Measurements from ENCODE around the gene GABRA5.
A peak's percentile ranks its signal among the peaks of the same experiment; 100 is the strongest.
"Not testable (repeated sequence)": the region's sequence is repeated elsewhere in the genome, so short reads cannot be mapped to it uniquely, and the experiment has no call there.

The GABRA5 gene

DNA sequence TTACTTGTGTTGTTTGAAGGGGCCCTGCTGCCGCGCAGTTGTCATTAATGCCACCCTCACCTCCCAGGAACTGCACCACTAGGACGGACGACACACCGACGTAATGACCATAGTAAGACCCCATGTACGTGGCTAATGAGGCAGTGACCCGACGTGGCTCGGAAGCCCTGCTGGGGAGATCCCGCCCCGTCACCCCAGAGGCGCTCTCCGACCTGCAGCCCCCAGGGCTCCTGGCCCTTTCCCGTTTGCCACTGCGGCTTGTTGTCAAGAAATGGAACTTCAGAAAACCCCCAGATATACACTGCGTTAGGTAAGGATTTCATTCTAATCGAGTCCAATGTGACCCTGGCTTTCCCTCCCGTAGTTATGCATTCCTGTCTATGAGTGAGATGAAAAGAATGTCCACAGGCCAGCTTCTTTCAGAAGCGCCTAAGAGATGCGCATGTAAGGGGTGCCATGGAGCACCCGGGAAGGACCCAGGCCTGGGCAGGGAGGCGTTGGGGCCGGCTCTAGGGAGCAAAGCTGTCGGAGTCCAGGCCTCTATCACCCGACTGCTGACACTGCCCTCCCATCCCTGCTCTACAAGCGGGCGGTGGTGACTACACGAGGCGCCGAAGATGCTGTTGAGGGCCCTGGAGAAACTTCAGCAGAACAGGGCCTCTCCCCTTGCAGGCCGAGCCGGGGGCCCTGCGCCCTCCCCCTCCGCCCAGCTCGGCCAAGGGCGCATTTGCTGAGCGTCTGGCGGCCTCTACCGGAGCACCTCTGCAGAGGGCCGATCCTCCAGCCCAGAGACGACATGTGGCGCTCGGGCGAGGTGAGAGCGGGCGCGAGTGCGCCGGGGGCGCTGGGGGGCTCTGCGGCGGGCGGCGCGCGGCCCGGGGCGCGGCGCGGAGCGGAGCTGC lies at the start of gene GABRA5:
Gene GABRA5, plus strand, starts transcription at position 765 of the 902 bp plus-strand sequence. CDS start 2,187 bp downstream, outside the sequence.
- DNase-seq = peak in 8 of 10 donors; percentile 32 to 92 (median 53)
- intact Hi-C loops (cut with DNase I) = no loop called here

DNA sequence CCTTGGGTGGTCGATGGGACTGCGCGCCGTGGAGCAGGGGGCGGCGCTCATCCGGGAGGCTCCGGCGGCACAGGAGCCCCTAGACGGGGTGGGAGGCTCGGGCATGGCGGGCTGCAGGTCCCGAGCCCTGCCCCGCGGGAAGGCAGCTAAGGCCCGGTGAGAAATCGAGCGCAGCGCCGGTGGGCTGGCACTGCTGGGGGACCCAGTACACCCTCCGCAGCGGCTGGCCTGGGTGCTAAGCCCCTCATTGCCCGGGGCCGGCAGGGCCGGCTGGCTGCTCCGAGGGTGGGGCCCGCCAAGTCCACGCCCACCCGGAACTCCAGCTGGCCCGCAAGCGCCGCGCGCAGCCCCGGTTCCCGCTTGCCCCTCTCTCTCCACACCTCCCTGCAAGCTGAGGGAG lies 35.7 kb upstream of the GABRA5 start:
- DNase-seq; intact Hi-C loops (cut with DNase I): not testable (repeated sequence)

DNA sequence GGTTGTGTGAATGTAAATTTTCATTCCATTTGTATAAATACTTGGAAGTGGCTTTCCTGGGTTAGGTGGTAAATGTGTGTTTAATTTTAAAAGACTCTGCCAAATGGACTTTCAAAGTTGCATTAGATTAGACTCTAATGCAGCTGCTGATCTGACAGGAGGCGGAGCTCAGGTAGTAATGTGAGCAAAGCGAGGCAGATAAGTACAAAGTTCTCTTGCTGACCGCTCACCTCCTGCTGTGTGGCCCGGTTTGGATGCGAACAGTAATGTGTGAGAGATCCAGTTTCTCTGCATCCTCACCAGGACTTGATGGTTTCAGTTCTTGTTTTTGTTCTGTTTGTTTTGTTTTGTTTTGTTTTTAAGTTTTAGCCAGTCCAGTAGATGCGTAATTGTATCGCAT lies 34.9 kb upstream of the GABRA5 start:
- DNase-seq = no peak
- intact Hi-C loops (cut with DNase I) = no loop called here

DNA sequence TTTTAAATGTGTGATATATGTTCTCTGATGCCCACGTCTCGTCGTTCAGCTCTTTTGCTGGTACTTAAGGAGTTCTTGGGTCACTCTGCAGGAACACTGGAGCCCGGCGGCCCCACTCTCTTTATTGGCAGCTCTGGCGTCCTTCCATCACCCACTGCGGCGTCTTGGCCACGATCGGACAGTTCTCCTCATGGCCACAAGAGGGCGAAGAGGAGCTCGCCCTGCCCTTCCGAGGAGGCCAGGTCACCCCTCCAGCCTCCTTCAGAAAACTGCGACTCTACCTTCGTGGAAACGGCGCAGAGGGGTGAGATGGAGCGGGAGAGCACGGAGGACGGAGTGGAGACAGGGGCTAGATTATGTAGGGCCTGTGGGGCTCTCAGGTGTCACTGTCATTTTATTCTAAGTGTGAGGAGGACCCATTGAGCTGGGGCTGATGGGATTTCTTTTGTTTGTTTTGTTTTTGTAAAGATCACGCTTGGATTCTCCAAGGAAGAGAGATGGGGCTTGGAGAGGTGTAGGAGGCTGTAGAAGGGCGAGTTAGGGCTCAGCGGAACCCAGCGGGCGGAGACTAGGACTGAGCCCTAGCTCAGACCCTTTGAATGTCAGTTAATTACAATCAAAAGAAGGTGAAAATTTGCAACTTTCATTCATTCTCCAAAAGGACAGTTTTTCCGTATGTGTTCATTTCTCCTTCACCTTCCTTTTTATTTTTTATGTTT lies 28.0 kb upstream of the GABRA5 start:
- no peak for DNase-seq
- intact Hi-C loops (cut with DNase I) = no loop called here

DNA sequence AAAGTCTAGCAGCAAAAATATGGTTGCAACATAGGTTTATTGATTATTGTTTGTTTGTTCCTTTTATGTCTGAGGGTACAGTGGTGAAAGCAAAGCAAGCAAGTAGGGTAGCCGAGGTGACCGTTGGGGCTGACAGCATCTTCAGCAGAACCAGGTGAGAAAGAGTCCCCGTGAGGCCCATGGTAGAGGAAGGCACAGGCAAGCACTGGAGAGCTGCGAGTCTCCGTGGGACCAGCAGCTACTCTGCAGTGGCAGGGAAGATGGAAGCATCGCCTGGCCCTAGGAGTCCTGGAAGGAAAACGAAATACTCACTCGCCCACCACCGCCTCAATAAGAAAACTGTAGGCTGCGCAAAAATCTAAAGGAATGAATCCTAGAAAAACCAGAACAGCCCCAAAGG lies 25.3 kb upstream of the GABRA5 start:
- DNase-seq = no peak
- intact Hi-C loops (cut with DNase I) = no loop called here

DNA sequence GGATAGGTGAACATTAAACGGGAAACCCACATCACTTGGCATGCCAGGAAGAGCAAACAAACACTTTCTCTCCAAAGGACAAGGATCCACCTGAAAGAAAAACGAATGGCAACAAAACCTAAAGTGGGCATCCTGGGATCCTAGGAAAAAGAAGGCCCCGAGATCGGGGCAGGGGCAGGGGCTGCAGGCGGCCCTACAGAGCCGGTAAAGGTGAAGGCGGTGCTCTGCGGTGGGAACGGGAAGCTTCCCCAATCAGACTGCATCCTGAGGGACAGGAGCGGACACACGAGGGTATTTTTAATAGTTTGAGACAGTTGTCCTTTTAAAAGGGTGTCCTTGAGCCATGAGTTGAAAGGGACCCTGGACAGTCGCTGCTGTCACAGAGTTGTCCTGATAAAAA lies 24.9 kb upstream of the GABRA5 start:
- DNase-seq = no peak
- intact Hi-C loops (cut with DNase I) = no loop called here

DNA sequence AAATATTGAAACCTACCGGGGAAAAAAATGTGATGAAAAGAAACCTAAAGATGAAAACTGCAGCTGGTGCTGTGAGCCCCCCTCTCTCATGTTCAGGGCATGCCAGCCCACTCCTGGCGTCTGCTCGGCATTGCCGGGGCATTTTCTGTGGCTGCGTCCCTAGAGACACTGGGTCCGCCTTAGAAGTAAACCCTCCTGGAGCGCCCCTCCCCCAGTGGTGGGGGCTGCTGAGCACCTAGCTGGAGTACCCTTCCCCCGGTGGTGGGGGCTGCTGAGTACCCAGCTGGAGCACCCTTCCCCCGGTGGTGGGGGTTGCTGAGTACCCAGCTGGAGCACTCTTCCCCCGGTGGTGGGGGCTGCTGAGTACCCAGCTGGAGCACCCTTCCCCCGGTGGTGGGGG lies 24.5 kb upstream of the GABRA5 start:
- intact Hi-C loops (cut with DNase I) = no loop called here
- no peak for DNase-seq

DNA sequence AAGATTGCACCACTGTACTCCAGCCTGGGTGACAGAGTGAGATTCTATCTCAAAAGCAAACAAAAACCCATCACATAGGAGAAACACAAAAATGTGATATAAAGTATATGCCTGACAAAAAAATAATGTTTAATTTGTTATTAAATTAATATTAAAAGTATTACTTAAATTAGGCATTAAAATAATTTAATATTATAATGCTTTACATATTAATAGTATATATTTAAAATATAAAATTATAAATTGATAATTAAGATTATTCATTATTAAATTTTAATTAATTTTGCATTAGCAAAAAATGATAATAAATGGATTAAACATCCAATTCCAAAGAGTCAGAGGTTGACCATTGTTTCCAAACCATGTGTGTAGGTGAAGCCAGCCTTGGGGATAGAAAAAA lies 22.0 kb upstream of the GABRA5 start:
- intact Hi-C loops (cut with DNase I) = no loop called here

DNA sequence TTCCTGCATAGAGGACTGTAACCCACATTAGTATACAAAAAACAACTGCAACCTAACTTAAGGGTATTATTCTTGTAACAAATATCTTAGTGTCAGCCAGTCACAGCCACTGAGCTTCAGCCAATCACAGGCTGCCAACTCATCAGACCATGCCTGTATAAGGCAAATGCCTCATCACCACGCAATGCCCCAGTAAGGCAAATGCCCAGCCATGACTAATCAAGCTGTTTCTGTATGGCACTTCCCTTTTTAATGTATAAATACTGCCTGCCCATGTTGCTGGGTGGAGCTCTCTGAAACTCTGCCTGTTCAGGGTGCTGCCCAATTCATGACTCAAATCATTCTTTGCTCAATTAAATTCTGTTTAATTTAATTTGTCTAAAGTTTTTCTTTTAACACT lies 18.4 kb upstream of the GABRA5 start:
- intact Hi-C loops (cut with DNase I) = no loop called here
- no peak for DNase-seq

More for the DNA sequence above, 22.0 kb upstream of the GABRA5 start:
- no peak for DNase-seq

DNA sequence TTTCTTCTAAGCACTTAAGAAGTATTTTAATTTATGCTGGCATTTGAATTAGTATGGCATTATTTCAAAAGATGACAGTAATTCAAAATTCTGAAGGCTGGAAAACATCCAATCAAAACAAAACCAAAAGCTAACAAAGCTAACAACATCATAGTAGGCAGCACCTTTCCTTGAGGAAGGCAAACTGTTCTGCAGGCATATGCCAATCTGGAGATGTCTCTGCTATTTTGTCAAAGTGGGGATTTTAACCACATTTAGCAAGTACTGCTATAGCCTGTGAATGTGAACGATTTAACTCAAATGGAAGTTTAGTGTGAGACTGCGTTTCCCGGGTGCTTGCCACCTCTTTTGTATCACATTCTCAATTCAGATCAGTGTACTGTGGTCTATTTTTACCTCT lies 16.7 kb upstream of the GABRA5 start:
- DNase-seq = no peak
- intact Hi-C loops (cut with DNase I) = no loop called here

DNA sequence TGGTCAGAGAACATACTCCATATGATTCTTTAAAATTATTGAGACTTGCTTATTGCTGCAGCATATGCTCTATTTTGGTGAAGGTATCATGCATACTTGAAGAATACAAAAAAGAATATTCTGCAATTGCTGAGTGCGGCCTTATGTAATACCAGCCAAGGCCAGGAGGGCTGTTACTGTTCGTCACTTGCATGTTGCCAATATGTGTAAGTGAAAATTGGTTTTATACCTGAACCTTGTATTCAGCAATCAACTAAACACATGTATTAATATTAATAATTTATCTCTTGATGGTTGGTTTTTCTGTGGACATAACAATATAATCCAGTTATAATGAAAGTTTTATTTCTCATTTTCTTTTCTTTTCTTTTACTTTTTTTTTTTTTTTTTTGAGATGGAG lies 13.9 kb upstream of the GABRA5 start:
- no peak for DNase-seq
- intact Hi-C loops (cut with DNase I) = no loop called here

DNA sequence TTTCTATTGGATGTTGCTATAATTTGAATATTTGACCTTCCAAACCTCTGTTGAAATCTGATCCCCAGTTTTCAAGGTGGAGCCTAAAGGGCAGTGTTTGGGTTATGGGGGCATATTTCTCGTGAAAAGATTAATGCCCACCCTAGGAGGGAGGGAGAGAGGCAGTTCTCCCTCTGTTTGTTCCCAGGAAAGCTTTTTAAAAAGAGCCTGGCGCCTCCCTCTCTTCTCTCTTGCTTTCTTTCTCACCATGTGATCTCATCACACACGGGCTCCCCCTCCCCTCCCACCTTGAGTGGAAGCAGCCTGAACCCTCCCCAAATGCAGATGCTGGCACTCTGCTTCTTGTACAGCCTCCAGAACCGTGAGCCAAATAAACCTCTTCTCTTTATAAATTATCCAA lies 12.4 kb upstream of the GABRA5 start:
- DNase-seq = no peak
- intact Hi-C loops (cut with DNase I) = no loop called here

DNA sequence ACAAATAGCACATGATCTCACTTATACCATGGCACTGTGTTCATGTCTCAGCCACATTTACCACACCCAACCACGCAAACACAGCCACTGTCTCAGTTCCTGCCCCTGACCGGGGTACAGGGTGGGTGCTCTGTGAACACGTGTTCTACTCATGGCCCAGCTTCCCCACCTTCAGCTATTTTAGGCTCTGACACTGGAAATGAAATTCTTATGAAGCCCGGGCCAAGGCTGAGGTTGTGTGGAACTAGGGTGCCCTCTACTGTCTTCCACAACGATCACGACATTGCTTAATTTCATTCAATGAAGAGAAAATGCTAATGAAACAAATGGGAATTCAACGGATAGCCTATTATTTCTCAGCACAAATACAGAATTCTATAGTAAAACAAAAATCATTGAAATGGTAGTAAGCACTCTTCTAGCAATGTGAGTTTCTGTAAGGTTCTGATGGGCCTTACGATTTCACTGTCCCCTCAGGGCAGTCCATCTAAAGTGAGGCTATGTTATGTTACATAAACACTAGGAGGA lies 2.1 kb upstream of the GABRA5 start:
- intact Hi-C loops (cut with DNase I) = loop anchor here (2.0 to 5.0 kb wide), 2 partner anchors 827 to 1356 kb away; no protein-coding TSS in a partner anchor
- peak in 5 of 10 donors; percentile 32 to 85 (median 51) for DNase-seq

DNA sequence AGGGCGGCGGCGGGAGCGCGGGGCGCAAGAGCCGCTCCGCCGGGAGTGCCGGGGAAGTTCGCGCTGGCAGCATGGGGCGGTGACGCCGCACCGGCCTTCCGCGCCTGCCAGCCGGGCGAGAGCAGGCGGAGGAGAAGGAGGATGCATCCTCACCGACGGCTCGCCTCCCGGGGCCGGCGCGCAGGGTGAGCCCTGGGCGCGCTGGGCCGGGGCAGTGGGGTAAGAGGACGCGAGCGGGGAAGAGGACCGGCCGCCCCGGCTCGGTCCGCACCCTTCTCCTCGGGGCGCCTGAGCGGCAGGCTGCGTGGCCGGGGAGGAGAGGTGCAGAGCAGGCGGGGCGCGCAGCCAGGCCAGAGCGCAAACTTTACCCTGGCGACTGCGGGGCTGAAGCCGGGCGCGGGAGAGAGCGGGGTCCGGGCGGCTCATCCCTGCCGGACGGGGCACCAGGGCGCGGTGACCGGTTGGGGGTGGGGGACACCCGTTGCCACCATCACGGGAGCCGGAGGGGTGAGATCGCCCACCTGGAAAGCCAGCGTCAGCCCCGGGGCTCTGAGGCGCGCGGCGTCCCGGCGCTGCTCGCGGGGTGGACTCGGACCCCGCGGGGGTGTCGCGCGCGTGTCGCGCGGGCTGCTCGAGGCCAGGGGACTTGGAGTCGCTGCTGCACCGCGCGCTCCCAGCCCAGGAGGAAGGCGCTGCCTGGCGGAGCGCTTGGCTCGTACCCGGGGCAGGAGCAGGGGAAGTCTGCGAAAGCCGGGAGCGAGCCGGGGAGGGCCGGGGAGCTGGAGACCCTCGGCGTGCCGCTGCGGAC lies 542 bp downstream of the GABRA5 start:
- DNase-seq = peak in 2 of 10 donors; percentile 78 to 85

DNA sequence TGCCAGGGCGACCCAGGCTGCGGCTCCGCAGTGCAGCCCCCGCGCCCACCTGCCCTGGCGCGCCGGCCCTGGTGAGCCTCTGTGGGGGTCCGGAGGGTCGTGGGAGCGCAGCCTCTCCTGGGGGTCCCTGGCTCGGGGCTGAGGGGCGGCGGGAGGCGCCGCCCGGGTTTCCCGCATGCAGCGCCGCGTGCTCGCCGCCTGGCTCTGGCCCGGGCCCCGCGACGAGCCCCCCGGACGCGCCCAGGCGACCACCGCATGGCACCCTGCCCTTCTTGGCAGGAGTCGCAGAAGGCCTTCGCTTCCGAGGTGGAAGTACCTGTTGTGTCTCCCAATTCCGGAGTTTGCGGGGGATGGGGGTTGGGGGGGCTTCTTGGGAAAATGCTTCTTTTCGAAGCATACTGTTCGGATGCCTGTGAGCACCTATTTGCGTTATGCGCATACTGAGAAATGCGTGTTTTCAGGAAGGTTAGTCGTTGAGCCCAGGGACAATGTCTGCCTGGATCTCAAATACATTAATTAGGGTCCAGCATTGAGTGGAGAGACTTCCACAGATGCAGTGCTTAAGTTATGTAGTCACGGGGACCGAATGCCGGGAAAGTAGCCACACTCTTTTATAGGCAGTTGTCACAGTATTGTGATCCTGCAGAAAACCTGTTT lies 1.3 kb downstream of the GABRA5 start:
- DNase-seq = no peak
- intact Hi-C loops (cut with DNase I) = no loop called here

More for the DNA sequence above, 542 bp downstream of the GABRA5 start:
- intact Hi-C loops (cut with DNase I) = no loop called here

DNA sequence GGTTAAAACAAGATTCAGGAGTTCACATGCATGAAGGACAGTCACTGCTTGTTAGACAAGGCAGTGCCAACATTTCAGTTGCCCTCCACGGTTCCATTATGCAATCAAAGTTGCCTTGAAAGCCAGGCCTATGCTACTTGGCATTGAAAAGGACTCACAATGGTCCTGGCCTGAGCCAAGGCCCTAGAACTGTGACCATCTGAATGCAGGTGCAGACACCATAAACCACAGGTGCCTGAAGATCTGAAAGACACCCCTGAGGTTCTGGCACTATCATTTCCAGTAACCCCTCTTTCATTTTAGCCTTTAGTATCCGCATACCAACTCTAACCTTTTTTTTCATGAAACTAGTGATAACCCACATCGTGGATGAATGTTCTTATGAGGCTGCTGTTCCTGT lies 2.8 kb downstream of the GABRA5 start:
- intact Hi-C loops (cut with DNase I) = no loop called here
- DNase-seq = no peak

DNA sequence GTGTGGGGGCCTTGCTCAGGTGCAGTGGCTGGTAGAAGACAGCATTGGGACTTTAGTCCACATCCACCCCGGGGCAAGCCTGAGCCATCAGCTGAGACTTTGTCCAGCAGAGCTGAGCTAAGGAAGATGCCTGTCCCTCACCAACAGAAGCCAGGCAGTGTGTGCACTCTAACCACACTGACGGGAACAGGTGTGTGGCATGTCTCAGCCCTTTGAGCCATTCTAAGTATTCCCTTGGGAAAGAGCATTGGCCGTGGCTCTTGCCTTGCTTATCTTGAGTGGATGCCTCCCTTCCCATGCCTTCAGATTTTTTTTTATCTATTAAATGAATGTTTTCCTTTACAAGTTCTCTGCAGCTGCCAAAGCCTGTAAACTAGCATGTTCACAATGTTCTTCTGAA lies 3.5 kb downstream of the GABRA5 start:
- intact Hi-C loops (cut with DNase I) = no loop called here
- no peak for DNase-seq

DNA sequence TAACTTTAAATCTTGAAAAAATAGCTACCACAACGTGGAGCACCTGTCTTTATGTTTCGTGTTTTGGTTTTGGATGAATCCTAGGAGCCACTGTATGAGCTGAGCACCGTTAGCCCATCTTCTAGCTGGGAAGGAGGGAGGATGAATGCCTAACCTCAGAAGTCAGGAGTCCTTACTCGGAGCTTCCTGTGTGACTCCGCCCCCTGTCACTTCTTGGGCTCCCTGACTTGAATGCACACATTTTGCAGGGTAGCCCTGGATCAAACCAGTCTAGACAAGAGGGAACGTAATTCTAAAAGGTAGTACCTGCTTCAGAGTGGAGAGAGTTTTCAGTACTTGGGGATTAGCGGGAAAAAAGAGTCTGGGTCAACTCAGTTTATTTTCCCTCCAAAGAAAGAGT lies 5.3 kb downstream of the GABRA5 start:
- DNase-seq = no peak
- intact Hi-C loops (cut with DNase I) = no loop called here

DNA sequence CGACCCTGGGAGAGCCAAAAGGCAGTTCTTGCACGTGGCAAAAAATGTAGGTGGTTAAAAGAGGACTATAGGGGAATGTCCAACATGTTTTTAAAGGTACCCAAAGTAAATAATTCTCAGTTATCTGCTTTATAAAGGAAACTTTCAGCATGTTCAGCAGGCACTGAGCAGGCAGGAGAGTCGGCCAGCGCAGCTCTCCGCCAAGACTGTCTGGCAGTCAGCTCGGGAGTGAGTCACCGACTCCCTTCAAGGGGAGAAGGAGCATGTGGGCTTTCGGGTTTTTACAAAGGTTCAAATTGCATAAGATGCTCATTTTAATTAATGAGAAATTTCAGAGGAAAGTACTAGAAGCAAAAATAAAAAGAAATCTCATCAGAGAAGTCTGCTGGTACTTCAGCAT lies 7.0 kb downstream of the GABRA5 start:
- intact Hi-C loops (cut with DNase I) = no loop called here
- DNase-seq = peak in 9 of 10 donors; percentile 40 to 96 (median 76)
